Measurements from ENCODE around the gene GHR. TPM values are rescaled to one million over a fixed set of nuclear protein-coding genes. Genes with fewer than 3 reads are reported as not detected.
"Not testable (repeated sequence)": the region's sequence is repeated elsewhere in the genome, so short reads cannot be mapped to it uniquely, and the experiment has no call there.

The GHR gene
- total RNA-seq, 4 donors from 2014 or later, result 2.0 to 6.0 (median 3.8) TPM

- peak overlapping the region in 2 of 4 donors; percentile 13 to 29 for H3K4me3 ChIP-seq
- DNase-seq, result no peak
Measured at GRCh38 chr5:42656651-42657015, 233.4 kb downstream of the GHR start.

GRCh38 chr5:42659869-42660268 is 236.6 kb downstream of the GHR start:
- H3K9me3 ChIP-seq; DNase-seq; H3K27ac ChIP-seq; intact Hi-C loops (cut with DNase I); H3K4me3 ChIP-seq; H3K36me3 ChIP-seq; H3K27me3 ChIP-seq: not testable (repeated sequence)
- peaks cover 0 to 13% (median 4%) of the 10 kb centered on the region in 3 donors for H3K4me1 ChIP-seq
- 78% methylated on average over 6 of the region's 13 CpGs; no CpG with 5 or more reads in 1 of the 2 donors for whole genome bisulfite sequencing, 2 donors

More at GRCh38 chr5:42656651-42657015, 233.4 kb downstream of the GHR start:
- H3K27me3 ChIP-seq, result no peaks in the 10 kb centered on the region
- H3K4me1 ChIP-seq, result peaks cover 0 to 13% (median 4%) of the 10 kb centered on the region in 3 donors
- no peaks in the 10 kb centered on the region for H3K36me3 ChIP-seq
- intact Hi-C loops (cut with DNase I), result no loop called here
- H3K27ac ChIP-seq, result peak overlapping the region in 1 of 4 donors; percentile 38
- peak in 3 of 6 experiments; percentile 25 to 52 (median 31) for TF ChIP-seq CTCF (IDR thresholded peaks at IDR 0.05)
- TF ChIP-seq POLR2A (IDR thresholded peaks at IDR 0.05), result no peak
- H3K9me3 ChIP-seq, result no peaks in the 10 kb centered on the region

- H3K27me3 ChIP-seq, result no peaks in the 10 kb centered on the region
- no peaks in the 10 kb centered on the region for H3K9me3 ChIP-seq
- intact Hi-C loops (cut with DNase I), result no loop called here
- no peaks in the 10 kb centered on the region for H3K4me1 ChIP-seq
- no peaks in the 10 kb centered on the region for H3K36me3 ChIP-seq
- no peak for DNase-seq
- H3K4me3 ChIP-seq, result no peak overlapping the region
- TF ChIP-seq CTCF (IDR thresholded peaks at IDR 0.05), result no peak
- no peak for TF ChIP-seq POLR2A (IDR thresholded peaks at IDR 0.05)
- no peak overlapping the region for H3K27ac ChIP-seq
- WGBS, 2 donors, result 89% methylated on average over 3 of the region's 3 CpGs
Measured at GRCh38 chr5:42665857-42666256, 242.6 kb downstream of the GHR start.

- no peak for DNase-seq
- H3K4me3 ChIP-seq, result no peak overlapping the region
- intact Hi-C loops (cut with DNase I), result no loop called here
- H3K9me3 ChIP-seq, result no peaks in the 10 kb centered on the region
- H3K36me3 ChIP-seq, result no peaks in the 10 kb centered on the region
- H3K27me3 ChIP-seq, result no peaks in the 10 kb centered on the region
- WGBS, 2 donors, result 47 to 54% methylated on average over 2 to 3 of the region's 3 CpGs
- no peak overlapping the region for H3K27ac ChIP-seq
- H3K4me1 ChIP-seq, result no peaks in the 10 kb centered on the region
- no peak for TF ChIP-seq POLR2A (IDR thresholded peaks at IDR 0.05)
- no peak for TF ChIP-seq CTCF (IDR thresholded peaks at IDR 0.05)
Measured at GRCh38 chr5:42666869-42667268, 243.6 kb downstream of the GHR start.

- WGBS, 2 donors, result 77 to 85% methylated on average over 2 of the region's 2 CpGs
- TF ChIP-seq CTCF (IDR thresholded peaks at IDR 0.05), result no peak
- no peak for TF ChIP-seq POLR2A (IDR thresholded peaks at IDR 0.05)
- Histone ChIP-seq H3K4me1 (no peaks in the 10 kb centered on the region), H3K27me3 (no peaks in the 10 kb centered on the region), H3K9me3 (peaks cover 0 to 5% (median 0%) of the 10 kb centered on the region in 3 donors), H3K4me3 (no peak overlapping the region), H3K36me3 (no peaks in the 10 kb centered on the region), H3K27ac (no peak overlapping the region)
- no peak for DNase-seq
- intact Hi-C loops (cut with DNase I), result no loop called here
Measured at GRCh38 chr5:42668254-42668653, 245.0 kb downstream of the GHR start.

- intact Hi-C loops (cut with DNase I), result no loop called here
- Histone ChIP-seq H3K36me3 (no peaks in the 10 kb centered on the region), H3K4me3 (no peak overlapping the region), H3K9me3 (peaks cover 0 to 8% (median 0%) of the 10 kb centered on the region in 3 donors), H3K27ac (no peak overlapping the region), H3K4me1 (no peaks in the 10 kb centered on the region), H3K27me3 (no peaks in the 10 kb centered on the region)
- no peak for TF ChIP-seq CTCF (IDR thresholded peaks at IDR 0.05)
- TF ChIP-seq POLR2A (IDR thresholded peaks at IDR 0.05), result no peak
- 82 to 91% methylated on average over 4 of the region's 4 CpGs for WGBS, 2 donors
- DNase-seq, result no peak
Measured at GRCh38 chr5:42672925-42673324, 249.7 kb downstream of the GHR start.
